Panc1 (cell line): Measurements from ENCODE around the gene VPS45. TPM values are rescaled to one million over a fixed set of nuclear protein-coding genes. Genes with fewer than 3 reads are reported as not detected.
"Not testable (repeated sequence)": the region's sequence is repeated elsewhere in the genome, so short reads cannot be mapped to it uniquely, and the experiment has no call there.

Experiments used
- ATAC-seq: fragments of 200-7000 bp; cut with Tn5 transposase; 2 replicates; pipeline ENCODE4 v1.9.1; 2020; ENCODE audit warnings: mild to moderate bottlenecking, moderate library complexity
- BruUV-seq: library from RNA; stranded (reverse); fragments of 400-500 nt; replicated peaks from 2 replicates; lab custom pipeline; 2021; lab: Mats Ljungman, UMichigan
- CTCF ChIA-PET: fragments of 300-600 bp; sonication (Branson Sonifier 250); formaldehyde crosslinking; loops from one replicate; lab custom pipeline; 2022; ENCODE audit warnings: antibody characterized with exemption; lab: Charles Lee
- POLR2A ChIA-PET: fragments of 300-600 bp; sonication (Branson Sonifier 250); formaldehyde crosslinking; loops from one replicate; lab custom pipeline; 2022; ENCODE audit warnings: antibody characterized with exemption; lab: Charles Lee
- DNase-seq: peaks from one replicate; pipeline ENCODE4 v3.0.0-alpha.2; 2010; ENCODE audit warnings: low read depth, low spot score
- H3K27ac ChIP-seq: 2 replicates; pipeline ENCODE4 v1.5.1; 2011; ENCODE audit warnings: mild to moderate bottlenecking, low read length, inconsistent platforms
- H3K27me3 ChIP-seq: fragments of 200-500 bp; sonication (Bioruptor generic); 2 replicates; pipeline ENCODE4 v1.6.0; 2014; ENCODE audit warnings: low read length, inconsistent platforms; ENCODE audit not compliant: control insufficient read depth, insufficient read depth
- H3K36me3 ChIP-seq: fragments of 200-500 bp; sonication (Bioruptor generic); 2 replicates; pipeline ENCODE4 v1.5.1; 2014; ENCODE audit warnings: inconsistent platforms, mild to moderate bottlenecking, low read length, moderate library complexity; ENCODE audit not compliant: control insufficient read depth, insufficient read depth
- H3K4me1 ChIP-seq: 2 replicates; pipeline ENCODE4 v1.5.1; 2011; ENCODE audit warnings: inconsistent platforms, mild to moderate bottlenecking, low read length, moderate library complexity; ENCODE audit not compliant: control insufficient read depth, insufficient read depth
- H3K4me3 ChIP-seq, 2 experiments: 2 replicates each; pipeline ENCODE4 v1.5.1; 2011 to 2012; ENCODE audit warnings: low read depth in 2 of 2, low read length in 2 of 2, mild to moderate bottlenecking in 2 of 2, inconsistent platforms in 1 of 2, moderate library complexity in 1 of 2
- H3K9me3 ChIP-seq: fragments of 200-500 bp; sonication (Bioruptor generic); 2 replicates; pipeline ENCODE4 v1.5.1; 2014; ENCODE audit warnings: low read depth, mild to moderate bottlenecking, inconsistent platforms, low read length, moderate library complexity; ENCODE audit not compliant: control insufficient read depth, insufficient read depth
- POLR2AphosphoS5 ChIP-seq: IDR thresholded peaks from 2 replicates; pipeline ENCODE4 v1.6.1; 2012; ENCODE audit warnings: mild to moderate bottlenecking, low read depth, low read length, moderate library complexity
- SIN3A ChIP-seq: IDR thresholded peaks from 2 replicates; pipeline ENCODE4 v1.6.1; 2012; ENCODE audit warnings: low read depth, mild to moderate bottlenecking, low read length, moderate library complexity, borderline replicate concordance; ENCODE audit not compliant: insufficient read depth
- TCF7L2 ChIP-seq: IDR thresholded peaks from 2 replicates; pipeline ENCODE4 v1.6.1; 2011; ENCODE audit warnings: mild to moderate bottlenecking, low read depth, low read length, inconsistent platforms
- in situ Hi-C: cut with HindIII; loops from 2 replicates; pipeline ENCODE4 v1.10.0; 2016; ENCODE audit warnings: low sequenced_read_pairs, low pct_unique_long_range_greater_than_20kb
- intact Hi-C: fragments of 100-400 bp; cut with micrococcal nuclease; formaldehyde crosslinking; loops from one replicate; pipeline ENCODE4 v1.10.0; 2022; ENCODE audit not compliant: unreplicated experiment
- total RNA-seq: library from RNA; stranded (reverse); gene quantifications from one replicate; pipeline ENCODE4 v1.2.1, GENCODE V29; 2021; ENCODE audit not compliant: unreplicated experiment
- TF ChIP-seq, protein P1 (sequence below), 2 experiments: IDR thresholded peaks; 2 replicates each; pipeline ENCODE4 v1.6.1; 2011 to 2012; ENCODE audit warnings: low read depth in 2 of 2, control low read depth in 1 of 2, low read length in 1 of 2, mild to moderate bottlenecking in 1 of 2, moderate library complexity in 1 of 2; ENCODE audit not compliant: insufficient read depth in 1 of 2
- TF ChIP-seq, protein P2 (sequence below): fragments of 450-650 bp; IDR thresholded peaks from 2 replicates; pipeline ENCODE4 v1.5.1; 2017; ENCODE audit warnings: mild to moderate bottlenecking

Gene VPS45
- total RNA-seq, 1 experiment from 2014 or later: 24.9 TPM

DNA sequence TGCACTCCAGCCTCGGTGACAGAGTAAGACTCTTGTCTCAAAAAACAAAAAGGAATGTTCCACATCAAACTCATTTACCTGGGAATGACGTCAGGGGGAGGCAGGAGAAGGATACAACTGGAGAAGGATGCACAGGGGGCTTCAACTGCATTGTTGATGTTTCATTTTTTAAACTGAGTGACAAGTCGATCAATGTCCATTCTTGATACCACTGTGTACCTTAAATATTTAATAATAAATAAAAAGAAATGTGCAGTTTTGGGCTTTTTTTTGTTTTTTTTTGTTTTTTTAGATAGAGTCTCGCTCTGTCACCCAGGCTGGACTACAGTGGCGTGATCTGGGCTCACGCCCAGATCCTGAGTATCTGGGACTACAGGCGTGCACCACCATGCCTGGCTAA, 117.9 kb downstream of the VPS45 start:
- in situ Hi-C loops: no loop called here
- no TSS peak for BruUV-seq
- no peak overlapping the region for H3K27ac ChIP-seq
- no peak for ATAC-seq
- intact Hi-C loops: loop anchor here (5.0 kb wide), 1 partner anchor 113 kb away; no protein-coding TSS in a partner anchor
- TF ChIP-seq SIN3A (no peak), POLR2AphosphoS5 (no peak), TCF7L2 (no peak)
- TF ChIP-seq, protein P1, sequence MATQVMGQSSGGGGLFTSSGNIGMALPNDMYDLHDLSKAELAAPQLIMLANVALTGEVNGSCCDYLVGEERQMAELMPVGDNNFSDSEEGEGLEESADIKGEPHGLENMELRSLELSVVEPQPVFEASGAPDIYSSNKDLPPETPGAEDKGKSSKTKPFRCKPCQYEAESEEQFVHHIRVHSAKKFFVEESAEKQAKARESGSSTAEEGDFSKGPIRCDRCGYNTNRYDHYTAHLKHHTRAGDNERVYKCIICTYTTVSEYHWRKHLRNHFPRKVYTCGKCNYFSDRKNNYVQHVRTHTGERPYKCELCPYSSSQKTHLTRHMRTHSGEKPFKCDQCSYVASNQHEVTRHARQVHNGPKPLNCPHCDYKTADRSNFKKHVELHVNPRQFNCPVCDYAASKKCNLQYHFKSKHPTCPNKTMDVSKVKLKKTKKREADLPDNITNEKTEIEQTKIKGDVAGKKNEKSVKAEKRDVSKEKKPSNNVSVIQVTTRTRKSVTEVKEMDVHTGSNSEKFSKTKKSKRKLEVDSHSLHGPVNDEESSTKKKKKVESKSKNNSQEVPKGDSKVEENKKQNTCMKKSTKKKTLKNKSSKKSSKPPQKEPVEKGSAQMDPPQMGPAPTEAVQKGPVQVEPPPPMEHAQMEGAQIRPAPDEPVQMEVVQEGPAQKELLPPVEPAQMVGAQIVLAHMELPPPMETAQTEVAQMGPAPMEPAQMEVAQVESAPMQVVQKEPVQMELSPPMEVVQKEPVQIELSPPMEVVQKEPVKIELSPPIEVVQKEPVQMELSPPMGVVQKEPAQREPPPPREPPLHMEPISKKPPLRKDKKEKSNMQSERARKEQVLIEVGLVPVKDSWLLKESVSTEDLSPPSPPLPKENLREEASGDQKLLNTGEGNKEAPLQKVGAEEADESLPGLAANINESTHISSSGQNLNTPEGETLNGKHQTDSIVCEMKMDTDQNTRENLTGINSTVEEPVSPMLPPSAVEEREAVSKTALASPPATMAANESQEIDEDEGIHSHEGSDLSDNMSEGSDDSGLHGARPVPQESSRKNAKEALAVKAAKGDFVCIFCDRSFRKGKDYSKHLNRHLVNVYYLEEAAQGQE (IDR thresholded peaks at IDR 0.05; ENCODE audit: insufficient read depth in 1 of 2, low read depth in 2 of 2, low read length in 1 of 2): no peak
- TF ChIP-seq, protein P2, sequence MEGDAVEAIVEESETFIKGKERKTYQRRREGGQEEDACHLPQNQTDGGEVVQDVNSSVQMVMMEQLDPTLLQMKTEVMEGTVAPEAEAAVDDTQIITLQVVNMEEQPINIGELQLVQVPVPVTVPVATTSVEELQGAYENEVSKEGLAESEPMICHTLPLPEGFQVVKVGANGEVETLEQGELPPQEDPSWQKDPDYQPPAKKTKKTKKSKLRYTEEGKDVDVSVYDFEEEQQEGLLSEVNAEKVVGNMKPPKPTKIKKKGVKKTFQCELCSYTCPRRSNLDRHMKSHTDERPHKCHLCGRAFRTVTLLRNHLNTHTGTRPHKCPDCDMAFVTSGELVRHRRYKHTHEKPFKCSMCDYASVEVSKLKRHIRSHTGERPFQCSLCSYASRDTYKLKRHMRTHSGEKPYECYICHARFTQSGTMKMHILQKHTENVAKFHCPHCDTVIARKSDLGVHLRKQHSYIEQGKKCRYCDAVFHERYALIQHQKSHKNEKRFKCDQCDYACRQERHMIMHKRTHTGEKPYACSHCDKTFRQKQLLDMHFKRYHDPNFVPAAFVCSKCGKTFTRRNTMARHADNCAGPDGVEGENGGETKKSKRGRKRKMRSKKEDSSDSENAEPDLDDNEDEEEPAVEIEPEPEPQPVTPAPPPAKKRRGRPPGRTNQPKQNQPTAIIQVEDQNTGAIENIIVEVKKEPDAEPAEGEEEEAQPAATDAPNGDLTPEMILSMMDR: no peak
- peaks cover 5% of the 10 kb centered on the region; the same call in 1 of the 2 replicates for H3K4me1 ChIP-seq
- H3K4me3 ChIP-seq: no peak overlapping the region
- H3K9me3 ChIP-seq: no peaks in the 10 kb centered on the region
- CTCF ChIA-PET: interaction anchor here (0.6 kb wide), 1 partner anchor 16 kb away, joined by 3 read pairs; no protein-coding TSS in a partner anchor
- no peak for DNase-seq
- no peaks in the 10 kb centered on the region for H3K36me3 ChIP-seq
- POLR2A ChIA-PET: no interaction called here
- no peaks in the 10 kb centered on the region for H3K27me3 ChIP-seq

DNA sequence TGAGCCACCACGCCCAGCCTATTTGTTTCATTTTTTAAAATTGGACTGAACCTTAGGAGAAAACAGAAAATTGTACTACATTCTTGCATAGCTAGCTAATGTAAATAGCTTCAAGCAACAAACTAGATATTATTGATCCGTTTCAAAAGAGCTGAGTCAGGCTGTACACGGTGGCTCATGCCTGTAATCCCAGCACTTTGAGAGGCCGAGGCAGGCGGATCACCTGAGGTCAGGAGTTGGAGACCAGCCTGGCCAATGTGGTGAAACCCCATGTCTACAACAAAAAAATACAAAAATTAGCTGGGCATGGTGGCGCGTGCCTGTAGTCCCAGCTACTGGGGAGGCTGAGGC, 118.8 kb downstream of the VPS45 start:
- H3K4me3 ChIP-seq, DNase-seq, H3K4me1 ChIP-seq, H3K36me3 ChIP-seq, H3K27ac ChIP-seq, BruUV-seq, in situ Hi-C loops, H3K27me3 ChIP-seq, H3K9me3 ChIP-seq: not testable (repeated sequence)
- ChIA-PET POLR2A (interaction anchor here (0.6 kb wide), 1 partner anchor 97 kb away, joined by 3 read pairs; no protein-coding TSS in a partner anchor), CTCF (interaction anchor here (0.8 to 0.9 kb wide), 2 partner anchors 113 to 136 kb away, joined by 3 to 11 read pairs; no protein-coding TSS in a partner anchor)
- intact Hi-C loops: loop anchor here (5.0 kb wide), 1 partner anchor 114 kb away; no protein-coding TSS in a partner anchor
- ATAC-seq: peak; percentile 8; the same call in 1 of the 2 replicates
